ENCODE measurements around the gene MSH3.

DNA sequence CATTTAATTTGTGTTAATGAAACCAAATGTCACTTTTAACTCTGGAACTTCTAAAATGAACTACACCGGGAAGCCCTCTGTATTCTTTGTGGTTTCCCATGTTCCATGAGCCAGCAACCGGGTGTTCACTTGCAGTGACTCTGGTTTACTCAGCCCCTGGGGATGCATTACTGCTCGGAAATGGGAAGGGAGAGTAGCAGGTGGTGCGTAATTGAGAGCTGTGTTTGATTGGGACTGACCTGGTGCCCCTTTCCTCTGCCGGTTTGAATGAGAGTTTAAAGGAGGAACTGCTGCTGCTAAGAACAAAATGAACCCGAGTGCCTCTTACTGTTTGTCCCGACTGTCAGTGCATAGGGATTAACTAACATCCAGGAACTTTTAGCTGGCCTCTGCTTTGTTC lies 100.4 kb downstream of the MSH3 start:
- TF ChIP-seq, protein P1, sequence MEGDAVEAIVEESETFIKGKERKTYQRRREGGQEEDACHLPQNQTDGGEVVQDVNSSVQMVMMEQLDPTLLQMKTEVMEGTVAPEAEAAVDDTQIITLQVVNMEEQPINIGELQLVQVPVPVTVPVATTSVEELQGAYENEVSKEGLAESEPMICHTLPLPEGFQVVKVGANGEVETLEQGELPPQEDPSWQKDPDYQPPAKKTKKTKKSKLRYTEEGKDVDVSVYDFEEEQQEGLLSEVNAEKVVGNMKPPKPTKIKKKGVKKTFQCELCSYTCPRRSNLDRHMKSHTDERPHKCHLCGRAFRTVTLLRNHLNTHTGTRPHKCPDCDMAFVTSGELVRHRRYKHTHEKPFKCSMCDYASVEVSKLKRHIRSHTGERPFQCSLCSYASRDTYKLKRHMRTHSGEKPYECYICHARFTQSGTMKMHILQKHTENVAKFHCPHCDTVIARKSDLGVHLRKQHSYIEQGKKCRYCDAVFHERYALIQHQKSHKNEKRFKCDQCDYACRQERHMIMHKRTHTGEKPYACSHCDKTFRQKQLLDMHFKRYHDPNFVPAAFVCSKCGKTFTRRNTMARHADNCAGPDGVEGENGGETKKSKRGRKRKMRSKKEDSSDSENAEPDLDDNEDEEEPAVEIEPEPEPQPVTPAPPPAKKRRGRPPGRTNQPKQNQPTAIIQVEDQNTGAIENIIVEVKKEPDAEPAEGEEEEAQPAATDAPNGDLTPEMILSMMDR (optimal IDR thresholded peaks at IDR 0.05 in 1 of 3, IDR thresholded peaks at IDR 0.05 in 1 of 3, conservative IDR thresholded peaks at IDR 0.05 in 1 of 3; ENCODE audit: extremely low read depth in 1 of 3, insufficient read depth in 2 of 3, low read length in 3 of 3): no peak
- TF ChIP-seq EZH2 (IDR thresholded peaks at IDR 0.05; ENCODE audit: low read length): no peak

All from keratinocyte (primary cell).